ENCODE results near the gene BSN. TPM values are rescaled to one million over a fixed set of nuclear protein-coding genes. Genes with fewer than 3 reads are reported as not detected.

Gene BSN
- total and polyA plus RNA-seq, 2 donors (not counting 3 experiments of a cell fraction or from before 2014, with no cell fraction given): 0.04 to 0.27 TPM

GRCh38 chr3:49609815-49610214 lies 55.5 kb downstream of the BSN start:
- Histone ChIP-seq H3K27me3 (ENCODE audit: control insufficient read depth in 2 of 2, insufficient read depth in 2 of 2, low read length in 2 of 2) (no peaks in the 10 kb centered on the region), H3K4me3 (replicated peaks in 1 of 3; ENCODE audit: insufficient read depth in 1 of 3, low read depth in 1 of 3, low read length in 3 of 3) (no peak overlapping the region), H3K36me3 (ENCODE audit: control insufficient read depth in 2 of 2, extremely low read depth in 1 of 2, insufficient read depth in 2 of 2, low read length in 2 of 2) (no peaks in the 10 kb centered on the region), H2AFZ (ENCODE audit: low read depth, low read length) (no peak overlapping the region), H3K9ac (replicated peaks; ENCODE audit: extremely low read depth, insufficient read depth, low read length) (no peak overlapping the region), H3K4me1 (ENCODE audit: control insufficient read depth, extremely low read depth, insufficient read depth, low read length) (no peaks in the 10 kb centered on the region), H3K27ac (ENCODE audit: insufficient read depth, low read depth, low read length) (no peak overlapping the region), H4K20me1 (replicated peaks; ENCODE audit: control insufficient read depth, extremely low read depth, insufficient read depth, low read length) (no peaks in the 10 kb centered on the region), H3K79me2 (ENCODE audit: control insufficient read depth, insufficient read depth, low read length) (no peaks in the 10 kb centered on the region), H3K9me1 (replicated peaks; ENCODE audit: control insufficient read depth, extremely low read depth, insufficient read depth, low read length) (no peaks in the 10 kb centered on the region), H3K4me2 (ENCODE audit: insufficient read depth, low read length) (no peak overlapping the region), H3K9me3 (replicated peaks; ENCODE audit: control insufficient read depth, insufficient read depth, low read length) (no peaks in the 10 kb centered on the region)
- no peak for DNase-seq (ENCODE audit: low read depth, low spot score)
- no peak for FAIRE-seq
- intact Hi-C loops (cut with micrococcal nuclease) (no loop called here), dilution Hi-C loops (cut with MboI; ENCODE audit: extremely low pct_ligation_motif_present, low sequenced_read_pairs) (no loop called here)
- TF ChIP-seq POLR2AphosphoS5 (IDR thresholded peaks at IDR 0.05; ENCODE audit: insufficient read depth, low read depth, low read length): no peak
- TF ChIP-seq GATA2 (IDR thresholded peaks at IDR 0.05; ENCODE audit: insufficient read depth, insufficient read length, low read depth, low read length): no peak
- TF ChIP-seq FOS (IDR thresholded peaks at IDR 0.05; ENCODE audit: borderline replicate concordance, insufficient read depth, low read length): no peak
- no peak for TF ChIP-seq JUN (IDR thresholded peaks at IDR 0.05; ENCODE audit: borderline replicate concordance, insufficient read depth, insufficient read length, low read depth)
- no peak for TF ChIP-seq MYC (IDR thresholded peaks at IDR 0.05; ENCODE audit: low read depth, low read length)
- TF ChIP-seq POLR2A (IDR thresholded peaks at IDR 0.05; ENCODE audit: low read depth, low read length): no peak
- TF ChIP-seq, protein P1, sequence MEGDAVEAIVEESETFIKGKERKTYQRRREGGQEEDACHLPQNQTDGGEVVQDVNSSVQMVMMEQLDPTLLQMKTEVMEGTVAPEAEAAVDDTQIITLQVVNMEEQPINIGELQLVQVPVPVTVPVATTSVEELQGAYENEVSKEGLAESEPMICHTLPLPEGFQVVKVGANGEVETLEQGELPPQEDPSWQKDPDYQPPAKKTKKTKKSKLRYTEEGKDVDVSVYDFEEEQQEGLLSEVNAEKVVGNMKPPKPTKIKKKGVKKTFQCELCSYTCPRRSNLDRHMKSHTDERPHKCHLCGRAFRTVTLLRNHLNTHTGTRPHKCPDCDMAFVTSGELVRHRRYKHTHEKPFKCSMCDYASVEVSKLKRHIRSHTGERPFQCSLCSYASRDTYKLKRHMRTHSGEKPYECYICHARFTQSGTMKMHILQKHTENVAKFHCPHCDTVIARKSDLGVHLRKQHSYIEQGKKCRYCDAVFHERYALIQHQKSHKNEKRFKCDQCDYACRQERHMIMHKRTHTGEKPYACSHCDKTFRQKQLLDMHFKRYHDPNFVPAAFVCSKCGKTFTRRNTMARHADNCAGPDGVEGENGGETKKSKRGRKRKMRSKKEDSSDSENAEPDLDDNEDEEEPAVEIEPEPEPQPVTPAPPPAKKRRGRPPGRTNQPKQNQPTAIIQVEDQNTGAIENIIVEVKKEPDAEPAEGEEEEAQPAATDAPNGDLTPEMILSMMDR (IDR thresholded peaks at IDR 0.05; ENCODE audit: extremely low read depth in 1 of 2, insufficient read depth in 1 of 2, low read depth in 1 of 2, low read length in 2 of 2): no peak
- TF ChIP-seq, protein P2, sequence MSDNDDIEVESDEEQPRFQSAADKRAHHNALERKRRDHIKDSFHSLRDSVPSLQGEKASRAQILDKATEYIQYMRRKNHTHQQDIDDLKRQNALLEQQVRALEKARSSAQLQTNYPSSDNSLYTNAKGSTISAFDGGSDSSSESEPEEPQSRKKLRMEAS (IDR thresholded peaks at IDR 0.05; ENCODE audit: insufficient read depth, insufficient read length): no peak
- CTCF ChIA-PET: interaction anchor here (0.6 to 1.1 kb wide), 2 partner anchors 8 to 513 kb away, joined by 3 read pairs; no protein-coding TSS in a partner anchor
- POLR2A ChIA-PET: no interaction called here
- BruUV-seq (replicated peaks): no TSS peak

All from endothelial cell of umbilical vein (primary cell).